HG02759 (cell line): ENCODE results near the gene NEURL3.

Experiments used
- ATAC-seq: cut with Tn5 transposase; IDR thresholded peaks from one replicate; pipeline ENCODE4 v1.9.1; 2021; ENCODE audit warnings: mild to moderate bottlenecking, moderate library complexity; ENCODE audit not compliant: unreplicated experiment

Gene NEURL3

GRCh38 chr2:96540136-96540535, 35.0 kb upstream of the NEURL3 start:
- ATAC-seq: no peak

GRCh38 chr2:96539215-96539920, 34.2 kb upstream of the NEURL3 start:
- no peak for ATAC-seq

- ATAC-seq: no peak
Measured at GRCh38 chr2:96538487-96539214, 33.5 kb upstream of the NEURL3 start.

- ATAC-seq: no peak
Measured at GRCh38 chr2:96537734-96538486, 32.8 kb upstream of the NEURL3 start.

GRCh38 chr2:96537066-96537733, 32.0 kb upstream of the NEURL3 start:
- peak; percentile 65 for ATAC-seq

GRCh38 chr2:96536445-96537065, 31.4 kb upstream of the NEURL3 start, which contains the start of gene ARID5A:
Gene ARID5A (plus strand): TSS chr2:96536752. CDS start chr2:96536827, 75 bp downstream.
- peak; percentile 66 for ATAC-seq

- no peak for ATAC-seq
Measured at GRCh38 chr2:96535331-96535730, 30.2 kb upstream of the NEURL3 start.

- ATAC-seq: no peak
Measured at GRCh38 chr2:96534701-96535181, 29.6 kb upstream of the NEURL3 start.

GRCh38 chr2:96534141-96534540, 29.0 kb upstream of the NEURL3 start:
- ATAC-seq: no peak

GRCh38 chr2:96533292-96534073, 28.3 kb upstream of the NEURL3 start:
- ATAC-seq: no peak

GRCh38 chr2:96532641-96533291, 27.6 kb upstream of the NEURL3 start:
- ATAC-seq: no peak

- ATAC-seq: peak; percentile 21
Measured at GRCh38 chr2:96531872-96532505, 26.8 kb upstream of the NEURL3 start.

- ATAC-seq: no peak
Measured at GRCh38 chr2:96531366-96531765, 26.2 kb upstream of the NEURL3 start.

GRCh38 chr2:96530474-96531357, 25.6 kb upstream of the NEURL3 start:
- no peak for ATAC-seq

GRCh38 chr2:96530144-96530430, 24.9 kb upstream of the NEURL3 start:
- no peak for ATAC-seq

GRCh38 chr2:96529376-96530143, 24.4 kb upstream of the NEURL3 start:
- ATAC-seq: no peak

- ATAC-seq: no peak
Measured at GRCh38 chr2:96528700-96529375, 23.7 kb upstream of the NEURL3 start.
